GM18511 (cell line): ENCODE measurements around the gene PRMT2.
"Not testable (repeated sequence)": the region's sequence is repeated elsewhere in the genome, so short reads cannot be mapped to it uniquely, and the experiment has no call there.

ENCODE experiments used
- ATAC-seq: cut with Tn5 transposase; IDR thresholded peaks from one replicate; pipeline ENCODE4 v1.9.1; 2021; ENCODE audit warnings: mild to moderate bottlenecking, moderate library complexity; ENCODE audit not compliant: unreplicated experiment

Gene PRMT2

GRCh38 chr21:46617267-46618051 is 18.0 kb upstream of the PRMT2 start:
- no peak for ATAC-seq

GRCh38 chr21:46618738-46619379 is 16.6 kb upstream of the PRMT2 start:
- ATAC-seq, result no peak

- ATAC-seq, result no peak
Observed at GRCh38 chr21:46619846-46620245, 15.6 kb upstream of the PRMT2 start.

GRCh38 chr21:46620846-46621245 is 14.6 kb upstream of the PRMT2 start:
- no peak for ATAC-seq

- no peak for ATAC-seq
Observed at GRCh38 chr21:46621457-46622182, 13.9 kb upstream of the PRMT2 start.

GRCh38 chr21:46622226-46622625 is 13.2 kb upstream of the PRMT2 start:
- ATAC-seq, result no peak

GRCh38 chr21:46624050-46624449 is 11.4 kb upstream of the PRMT2 start:
- no peak for ATAC-seq

GRCh38 chr21:46625759-46626158 is 9.7 kb upstream of the PRMT2 start:
- ATAC-seq, result no peak

- no peak for ATAC-seq
Observed at GRCh38 chr21:46626536-46626935, 8.9 kb upstream of the PRMT2 start.

GRCh38 chr21:46626975-46627501 is 8.4 kb upstream of the PRMT2 start:
- no peak for ATAC-seq

GRCh38 chr21:46627726-46628125 is 7.7 kb upstream of the PRMT2 start:
- ATAC-seq, result no peak

- ATAC-seq, result no peak
Observed at GRCh38 chr21:46628868-46629267, 6.6 kb upstream of the PRMT2 start.

- not testable (repeated sequence) for ATAC-seq
Observed at GRCh38 chr21:46630915-46631314, 4.6 kb upstream of the PRMT2 start.

GRCh38 chr21:46633566-46633965 is 1.9 kb upstream of the PRMT2 start:
- no peak for ATAC-seq

- ATAC-seq, result no peak
Observed at GRCh38 chr21:46634427-46634826, 1.0 kb upstream of the PRMT2 start.

- peak; percentile 18 for ATAC-seq
Observed at GRCh38 chr21:46634966-46635323, 529 bp upstream of the PRMT2 start.

- no peak for ATAC-seq
Observed at GRCh38 chr21:46636181-46636512, 673 bp downstream of the PRMT2 start.

GRCh38 chr21:46636550-46637285 is 1.2 kb downstream of the PRMT2 start:
- ATAC-seq, result no peak

- ATAC-seq, result no peak
Observed at GRCh38 chr21:46637952-46638746, 2.7 kb downstream of the PRMT2 start.
